ENCODE results near the gene GLTP. TPM values are rescaled to one million over a fixed set of nuclear protein-coding genes. Genes with fewer than 3 reads are reported as not detected.

The GLTP gene
- total and polyA plus RNA-seq, 2 donors from 2014 or later = 45.9 to 56.4 TPM

DNA sequence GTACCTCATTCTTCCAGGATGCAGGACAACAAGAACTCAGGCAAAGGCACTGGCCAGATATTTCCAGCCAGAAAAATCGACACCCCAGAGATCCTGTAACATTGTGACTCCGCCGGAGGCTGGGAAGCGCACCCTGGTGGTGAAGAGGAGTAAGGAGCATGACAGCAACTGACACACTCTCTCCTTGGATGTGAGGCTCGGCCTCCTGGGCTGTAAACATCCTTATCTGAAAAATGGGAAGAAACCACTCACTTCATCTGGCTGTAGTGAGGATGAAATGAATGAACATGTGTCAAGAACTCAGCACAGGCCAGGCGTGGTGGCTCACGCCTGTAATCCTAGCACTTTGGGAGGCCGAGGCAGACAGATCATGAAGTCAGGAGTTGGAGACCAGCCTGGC lies 47.3 kb upstream of the GLTP start:
- DNase-seq = no peak
- peak; percentile 43 for TF ChIP-seq CTCF (IDR thresholded peaks at IDR 0.05; ENCODE audit: borderline replicate concordance, extremely low read depth, insufficient read depth)
- Histone ChIP-seq H3K36me3 (ENCODE audit: control insufficient read depth in 2 of 3, insufficient read depth in 3 of 3, low read length in 3 of 3) (peaks cover 7 to 18% (median 18%) of the 10 kb centered on the region in 3 donors), H3K4me1 (ENCODE audit: control insufficient read depth in 2 of 3, insufficient read depth in 2 of 3, low read depth in 1 of 3, low read length in 3 of 3) (no peaks in the 10 kb centered on the region), H3K27ac (ENCODE audit: low read depth in 2 of 2, low read length in 2 of 2) (no peak overlapping the region), H3K27me3 (ENCODE audit: control insufficient read depth, insufficient read depth, low read length) (no peaks in the 10 kb centered on the region), H3K9ac (ENCODE audit: low read length in 3 of 3) (no peak overlapping the region), H3K4me3 (ENCODE audit: low read length in 3 of 3) (no peak overlapping the region), H3K9me3 (ENCODE audit: control insufficient read depth in 2 of 3, insufficient read depth in 1 of 3, low read length in 3 of 3) (no peaks in the 10 kb centered on the region)
- intact Hi-C loops (cut with DNase I) = no loop called here
- no peak for FAIRE-seq

GRCh38 chr12:109926488-109927210 lies 46.3 kb upstream of the GLTP start:
- intact Hi-C loops (cut with DNase I) = no loop called here
- Histone ChIP-seq H3K4me1 (ENCODE audit: control insufficient read depth in 2 of 3, insufficient read depth in 2 of 3, low read depth in 1 of 3, low read length in 3 of 3) (no peaks in the 10 kb centered on the region), H3K4me3 (ENCODE audit: low read length in 3 of 3) (no peak overlapping the region), H3K36me3 (ENCODE audit: control insufficient read depth in 2 of 3, insufficient read depth in 3 of 3, low read length in 3 of 3) (peaks cover under 1 to 10% (median 8%) of the 10 kb centered on the region in 3 donors), H3K27ac (ENCODE audit: low read depth in 2 of 2, low read length in 2 of 2) (no peak overlapping the region), H3K9me3 (ENCODE audit: control insufficient read depth in 2 of 3, insufficient read depth in 1 of 3, low read length in 3 of 3) (no peaks in the 10 kb centered on the region), H3K9ac (ENCODE audit: low read length in 3 of 3) (no peak overlapping the region), H3K27me3 (ENCODE audit: control insufficient read depth, insufficient read depth, low read length) (no peaks in the 10 kb centered on the region)
- TF ChIP-seq CTCF (IDR thresholded peaks at IDR 0.05; ENCODE audit: borderline replicate concordance, extremely low read depth, insufficient read depth) = no peak
- DNase-seq (no peak), FAIRE-seq (no peak)

DNA sequence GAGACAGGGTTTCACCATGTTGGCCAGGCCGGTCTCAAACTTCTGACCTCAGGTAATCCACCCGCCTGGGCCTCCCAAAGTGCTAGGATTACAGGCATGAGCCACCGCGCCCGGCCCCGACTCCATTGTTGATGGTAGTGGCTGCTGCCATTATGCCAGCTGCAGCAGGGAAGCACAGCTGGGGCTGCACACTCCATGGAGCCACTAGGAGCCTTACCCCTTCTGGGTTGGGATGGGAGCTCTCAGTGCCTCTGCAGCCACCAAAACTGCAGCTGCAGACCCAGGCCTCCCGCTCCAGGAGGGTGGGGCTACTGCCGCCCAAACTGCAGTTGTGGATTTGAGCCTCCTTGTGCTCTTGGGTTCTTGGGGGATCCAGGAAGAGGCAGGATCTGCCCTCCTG lies 45.7 kb upstream of the GLTP start:
- TF ChIP-seq CTCF (IDR thresholded peaks at IDR 0.05; ENCODE audit: borderline replicate concordance, extremely low read depth, insufficient read depth) = no peak
- no peaks in the 10 kb centered on the region for H3K4me1 ChIP-seq (ENCODE audit: control insufficient read depth in 2 of 3, insufficient read depth in 2 of 3, low read depth in 1 of 3, low read length in 3 of 3)

More for the DNA sequence above, 45.7 kb upstream of the GLTP start:
- Histone ChIP-seq H3K4me3 (ENCODE audit: low read length in 3 of 3) (no peak overlapping the region), H3K27ac (ENCODE audit: low read depth in 2 of 2, low read length in 2 of 2) (no peak overlapping the region), H3K9me3 (ENCODE audit: control insufficient read depth in 2 of 3, insufficient read depth in 1 of 3, low read length in 3 of 3) (no peaks in the 10 kb centered on the region), H3K36me3 (ENCODE audit: control insufficient read depth in 2 of 3, insufficient read depth in 3 of 3, low read length in 3 of 3) (peaks cover 0 to 5% (median 2%) of the 10 kb centered on the region in 3 donors), H3K9ac (ENCODE audit: low read length in 3 of 3) (no peak overlapping the region), H3K27me3 (ENCODE audit: control insufficient read depth, insufficient read depth, low read length) (no peaks in the 10 kb centered on the region)
- intact Hi-C loops (cut with DNase I) = no loop called here
- DNase-seq (no peak), FAIRE-seq (no peak)

Measured in kidney (tissue), 14 donors.